ENCODE data around the gene TERT.

DNA sequence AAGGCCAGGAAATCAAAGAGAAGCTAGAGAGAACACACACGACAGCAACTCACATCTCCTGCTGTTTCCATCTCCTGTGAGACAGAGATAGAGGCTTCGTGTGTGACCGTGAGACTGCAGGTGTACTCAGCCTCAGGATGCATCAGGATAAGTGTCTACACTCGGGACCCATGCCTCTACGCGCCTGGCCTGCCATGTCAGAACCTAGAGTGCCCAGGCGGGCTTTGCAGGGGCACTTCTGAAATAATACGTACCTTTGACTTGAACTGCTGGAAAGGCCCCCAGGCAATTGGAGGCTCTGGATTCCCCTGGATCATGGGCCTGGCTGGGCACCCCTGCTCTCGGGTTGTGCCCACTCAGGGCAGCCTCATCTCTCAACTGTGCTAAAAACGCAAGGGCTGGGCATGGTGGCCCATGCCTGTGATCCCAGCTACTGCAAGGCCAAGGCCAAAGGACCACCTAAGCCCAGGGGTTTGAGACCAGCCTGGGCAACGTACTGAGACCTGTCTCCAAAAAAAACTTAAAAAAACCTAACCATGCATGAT, 37.1 kb upstream of the TERT start:
- no peak for TF ChIP-seq ZNF214 (tag by site-specific recombination; IDR thresholded peaks at IDR 0.05; ENCODE audit: borderline replicate concordance)
- TF ChIP-seq KLF1 (tag by site-specific recombination; IDR thresholded peaks at IDR 0.05): no peak
- no peak for TF ChIP-seq OVOL3 (tag by site-specific recombination; IDR thresholded peaks at IDR 0.05)
- TF ChIP-seq, protein P1, sequence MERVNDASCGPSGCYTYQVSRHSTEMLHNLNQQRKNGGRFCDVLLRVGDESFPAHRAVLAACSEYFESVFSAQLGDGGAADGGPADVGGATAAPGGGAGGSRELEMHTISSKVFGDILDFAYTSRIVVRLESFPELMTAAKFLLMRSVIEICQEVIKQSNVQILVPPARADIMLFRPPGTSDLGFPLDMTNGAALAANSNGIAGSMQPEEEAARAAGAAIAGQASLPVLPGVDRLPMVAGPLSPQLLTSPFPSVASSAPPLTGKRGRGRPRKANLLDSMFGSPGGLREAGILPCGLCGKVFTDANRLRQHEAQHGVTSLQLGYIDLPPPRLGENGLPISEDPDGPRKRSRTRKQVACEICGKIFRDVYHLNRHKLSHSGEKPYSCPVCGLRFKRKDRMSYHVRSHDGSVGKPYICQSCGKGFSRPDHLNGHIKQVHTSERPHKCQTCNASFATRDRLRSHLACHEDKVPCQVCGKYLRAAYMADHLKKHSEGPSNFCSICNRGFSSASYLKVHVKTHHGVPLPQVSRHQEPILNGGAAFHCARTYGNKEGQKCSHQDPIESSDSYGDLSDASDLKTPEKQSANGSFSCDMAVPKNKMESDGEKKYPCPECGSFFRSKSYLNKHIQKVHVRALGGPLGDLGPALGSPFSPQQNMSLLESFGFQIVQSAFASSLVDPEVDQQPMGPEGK (tag by site-specific recombination; IDR thresholded peaks at IDR 0.05): no peak
- TF ChIP-seq ZNF76 (tag by site-specific recombination; IDR thresholded peaks at IDR 0.05; ENCODE audit: borderline replicate concordance, low read depth): no peak
- TF ChIP-seq, protein P2, sequence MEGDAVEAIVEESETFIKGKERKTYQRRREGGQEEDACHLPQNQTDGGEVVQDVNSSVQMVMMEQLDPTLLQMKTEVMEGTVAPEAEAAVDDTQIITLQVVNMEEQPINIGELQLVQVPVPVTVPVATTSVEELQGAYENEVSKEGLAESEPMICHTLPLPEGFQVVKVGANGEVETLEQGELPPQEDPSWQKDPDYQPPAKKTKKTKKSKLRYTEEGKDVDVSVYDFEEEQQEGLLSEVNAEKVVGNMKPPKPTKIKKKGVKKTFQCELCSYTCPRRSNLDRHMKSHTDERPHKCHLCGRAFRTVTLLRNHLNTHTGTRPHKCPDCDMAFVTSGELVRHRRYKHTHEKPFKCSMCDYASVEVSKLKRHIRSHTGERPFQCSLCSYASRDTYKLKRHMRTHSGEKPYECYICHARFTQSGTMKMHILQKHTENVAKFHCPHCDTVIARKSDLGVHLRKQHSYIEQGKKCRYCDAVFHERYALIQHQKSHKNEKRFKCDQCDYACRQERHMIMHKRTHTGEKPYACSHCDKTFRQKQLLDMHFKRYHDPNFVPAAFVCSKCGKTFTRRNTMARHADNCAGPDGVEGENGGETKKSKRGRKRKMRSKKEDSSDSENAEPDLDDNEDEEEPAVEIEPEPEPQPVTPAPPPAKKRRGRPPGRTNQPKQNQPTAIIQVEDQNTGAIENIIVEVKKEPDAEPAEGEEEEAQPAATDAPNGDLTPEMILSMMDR (tag by site-specific recombination; IDR thresholded peaks at IDR 0.05): no peak
- TF ChIP-seq ZNF114 (tag by site-specific recombination; IDR thresholded peaks at IDR 0.05): no peak
- no peak for TF ChIP-seq ZNF792 (tag by site-specific recombination; IDR thresholded peaks at IDR 0.05)
- TF ChIP-seq ZNF335 (tag by site-specific recombination; conservative IDR thresholded peaks at IDR 0.05): no peak
